ENCODE measurements around the gene NAT14. TPM values are rescaled to one million over a fixed set of nuclear protein-coding genes. Genes with fewer than 3 reads are reported as not detected.

Gene NAT14
- 56.0 and 71.2 TPM in 2 replicates for total RNA-seq (2014; rRNA removed; shearing (Covaris generic))

DNA sequence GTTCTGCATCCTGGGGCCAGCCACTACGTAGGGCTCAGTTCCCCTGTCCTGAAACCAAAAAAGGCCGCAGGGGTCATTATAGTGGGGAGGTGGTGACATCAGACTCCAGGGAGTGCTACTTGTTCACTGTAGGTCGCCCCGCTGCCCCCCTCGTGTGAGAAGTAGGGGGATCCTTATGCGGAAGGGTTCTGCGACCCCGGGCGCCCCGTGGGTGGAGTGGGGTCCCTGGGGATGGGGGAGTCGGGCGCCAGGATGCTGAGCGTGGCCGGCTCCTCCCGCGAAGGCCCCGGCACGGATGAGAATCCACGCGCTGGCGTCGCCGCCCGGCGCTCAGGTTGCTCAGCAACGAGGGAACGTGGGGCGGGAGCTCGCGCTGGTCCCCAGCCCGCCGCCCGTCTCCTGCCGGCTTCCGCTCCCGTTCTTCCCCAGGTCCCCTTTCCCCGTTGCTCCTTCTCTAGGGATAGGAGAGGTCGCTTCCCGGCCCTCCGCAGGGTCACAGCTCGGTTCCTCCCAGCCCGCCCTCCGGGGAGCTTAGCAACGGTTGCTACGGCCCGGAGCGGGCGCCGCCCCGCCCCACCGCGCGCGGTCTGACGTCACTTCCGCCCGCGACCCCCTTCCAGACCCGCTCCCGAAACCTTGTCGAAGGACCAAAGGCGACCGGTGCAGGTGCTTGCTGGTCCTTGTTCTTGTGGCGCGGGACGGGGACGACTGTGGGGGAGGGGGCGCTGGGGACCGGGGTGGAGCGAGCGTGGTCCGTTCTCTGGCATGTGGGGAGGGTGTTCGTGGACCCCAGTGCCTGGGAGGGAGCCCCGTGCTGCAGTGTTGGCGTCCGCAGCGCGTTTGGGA is at the start of gene NAT14:
NAT14 (plus strand) TSS at position 596 of the 846 bp plus-strand sequence. CDS start 521 bp downstream, outside the sequence.
- peak within 1 kb of the TSS; percentile 80 for H3K4me3 ChIP-seq (ENCODE audit: insufficient read depth, low read depth, low read length)
- no peaks in the 10 kb centered on the region for H3K27me3 ChIP-seq (ENCODE audit: control insufficient read depth, insufficient read depth, low read length)
- peak; percentile 99 for DNase-seq
- H3K36me3 ChIP-seq (replicated peaks; ENCODE audit: control insufficient read depth, insufficient read depth, low read length) = no peaks in the 10 kb centered on the region

DNA sequence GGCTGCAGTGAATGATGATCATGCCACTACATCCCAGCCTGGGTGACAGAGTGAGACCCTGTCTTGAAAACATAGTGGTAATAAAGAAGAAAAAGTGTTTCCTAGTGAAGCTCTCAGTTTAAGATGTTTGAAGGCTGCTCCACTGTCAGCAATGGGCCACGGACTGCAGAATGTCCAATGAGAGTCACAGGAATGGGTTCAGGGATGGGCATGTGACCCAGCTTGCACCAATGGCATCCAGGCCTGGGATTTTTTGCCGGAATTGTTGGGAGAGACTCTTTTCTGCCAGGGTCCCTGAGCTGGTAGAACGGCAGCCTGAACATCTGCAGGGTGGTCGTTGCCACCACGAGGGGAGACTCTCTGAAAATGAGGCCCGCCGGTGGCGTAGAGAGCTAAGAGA is 48.1 kb upstream of the NAT14 start:
- H3K36me3 ChIP-seq (replicated peaks; ENCODE audit: control insufficient read depth, insufficient read depth, low read length) = no peaks in the 10 kb centered on the region
- H3K27me3 ChIP-seq (ENCODE audit: control insufficient read depth, insufficient read depth, low read length) = peaks cover 37% of the 10 kb centered on the region
- no peak overlapping the region for H3K4me3 ChIP-seq (ENCODE audit: insufficient read depth, low read depth, low read length)
- DNase-seq = peak; percentile 57

DNA sequence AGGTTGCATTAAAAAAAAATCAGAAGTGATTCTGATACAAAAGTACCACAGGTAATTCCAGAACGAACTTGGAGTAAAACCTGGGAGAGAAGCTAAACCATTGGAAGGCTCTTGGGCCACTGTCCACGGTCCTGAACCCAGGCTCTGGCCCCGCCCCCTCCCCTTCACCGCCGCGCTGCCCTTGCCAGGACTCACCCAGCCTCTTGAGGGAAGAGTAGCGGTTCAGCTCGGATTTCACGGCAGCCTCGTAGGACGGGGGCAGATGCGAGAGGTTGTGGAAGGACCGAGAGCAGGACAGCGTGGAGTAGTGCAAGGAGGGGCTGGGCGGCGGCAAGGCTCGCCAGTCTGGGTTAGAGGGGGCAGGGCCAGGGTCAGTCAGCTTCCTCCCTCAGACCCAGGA is 47.6 kb upstream of the NAT14 start:
- no peak overlapping the region for H3K4me3 ChIP-seq (ENCODE audit: insufficient read depth, low read depth, low read length)
- H3K36me3 ChIP-seq (replicated peaks; ENCODE audit: control insufficient read depth, insufficient read depth, low read length) = no peaks in the 10 kb centered on the region
- DNase-seq = peak; percentile 94
- peaks cover 43% of the 10 kb centered on the region for H3K27me3 ChIP-seq (ENCODE audit: control insufficient read depth, insufficient read depth, low read length)

- H3K27me3 ChIP-seq (ENCODE audit: control insufficient read depth, insufficient read depth, low read length) = peaks cover 57% of the 10 kb centered on the region
- DNase-seq = no peak
- H3K4me3 ChIP-seq (ENCODE audit: insufficient read depth, low read depth, low read length) = no peak overlapping the region
- H3K36me3 ChIP-seq (replicated peaks; ENCODE audit: control insufficient read depth, insufficient read depth, low read length) = no peaks in the 10 kb centered on the region
These were observed 45.9 kb upstream of the NAT14 start for GRCh38 chr19:55439052-55439451.

DNA sequence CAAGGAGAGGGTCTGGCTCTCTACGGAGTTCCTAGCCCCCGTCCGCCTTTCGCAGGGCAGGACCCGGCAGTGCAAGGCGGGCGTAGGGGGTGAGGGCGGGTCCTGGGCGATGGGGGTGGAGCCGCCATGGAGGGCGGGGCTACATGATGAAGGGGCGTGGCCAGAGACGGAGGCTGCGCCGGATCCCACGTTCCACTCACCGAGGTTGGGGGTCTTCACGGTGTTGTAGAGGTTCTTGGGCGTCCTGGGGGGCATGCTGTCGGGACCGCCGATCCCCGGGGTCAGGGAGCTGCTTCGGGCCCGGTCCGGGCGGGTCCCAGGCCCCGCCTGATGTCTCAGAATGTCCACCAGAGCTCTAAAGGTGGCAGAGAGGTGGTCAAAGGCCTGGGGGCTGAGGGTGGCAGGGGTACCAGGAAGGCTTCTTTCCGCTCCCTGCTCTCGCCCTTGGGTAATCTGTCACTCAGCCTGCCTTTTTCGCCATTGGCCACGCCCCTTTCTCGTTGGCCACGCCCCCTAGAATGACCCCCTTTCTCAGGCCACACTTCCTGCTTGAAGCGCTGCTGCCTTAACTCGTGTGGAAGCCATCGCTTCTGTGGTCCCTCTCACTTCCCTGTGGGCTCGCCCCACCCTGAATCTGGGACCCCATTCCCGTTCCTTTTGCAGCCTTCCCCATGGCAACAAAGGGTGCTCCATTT is 44.4 kb upstream of the NAT14 start:
- Histone ChIP-seq H3K4me3 (ENCODE audit: insufficient read depth, low read depth, low read length) (peak overlapping the region; percentile 66), H3K27me3 (ENCODE audit: control insufficient read depth, insufficient read depth, low read length) (peaks cover 72% of the 10 kb centered on the region), H3K36me3 (replicated peaks; ENCODE audit: control insufficient read depth, insufficient read depth, low read length) (no peaks in the 10 kb centered on the region)
- DNase-seq = peak; percentile 96

- DNase-seq = peak; percentile 72
- peaks cover 78% of the 10 kb centered on the region for H3K27me3 ChIP-seq (ENCODE audit: control insufficient read depth, insufficient read depth, low read length)
- H3K4me3 ChIP-seq (ENCODE audit: insufficient read depth, low read depth, low read length) = peak overlapping the region; percentile 66; the same call in 1 of the 2 replicates
- no peaks in the 10 kb centered on the region for H3K36me3 ChIP-seq (replicated peaks; ENCODE audit: control insufficient read depth, insufficient read depth, low read length)
These were observed 43.7 kb upstream of the NAT14 start for GRCh38 chr19:55441319-55441691.

DNA sequence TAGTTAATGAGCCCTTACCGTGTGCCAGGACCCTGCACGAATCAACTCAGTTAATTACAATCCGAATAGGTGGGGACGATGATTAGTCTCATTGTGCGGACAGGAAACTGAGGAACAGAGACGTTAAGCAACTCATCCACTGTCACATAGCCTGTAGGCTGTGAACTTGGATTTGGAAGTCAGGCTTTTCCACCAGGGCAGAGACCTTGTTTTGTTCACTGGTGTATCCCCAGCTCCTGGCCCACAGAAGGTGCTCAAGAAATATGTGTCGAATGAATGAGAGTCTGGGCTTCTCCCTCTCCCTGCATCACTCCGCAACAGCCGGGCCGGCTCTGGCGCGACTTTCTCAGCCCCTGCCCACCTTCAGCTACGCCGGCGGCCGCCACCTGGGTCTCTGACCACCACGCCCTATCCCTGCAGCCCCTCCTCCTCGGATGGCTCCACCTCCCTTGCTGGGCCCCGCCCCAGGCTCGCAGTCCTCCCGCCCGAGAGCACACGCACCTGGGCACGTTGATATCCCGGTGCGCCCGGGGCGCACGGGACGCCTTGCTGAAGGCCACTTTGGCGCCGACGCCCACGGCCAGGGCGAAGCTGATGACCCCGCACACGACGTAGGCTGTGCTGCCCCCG is 43.2 kb upstream of the NAT14 start:
- H3K36me3 ChIP-seq (replicated peaks; ENCODE audit: control insufficient read depth, insufficient read depth, low read length) = no peaks in the 10 kb centered on the region
- H3K27me3 ChIP-seq (ENCODE audit: control insufficient read depth, insufficient read depth, low read length) = peaks cover 83% of the 10 kb centered on the region
- peak; percentile 96 for DNase-seq
- peak overlapping the region; percentile 66 for H3K4me3 ChIP-seq (ENCODE audit: insufficient read depth, low read depth, low read length)

DNA sequence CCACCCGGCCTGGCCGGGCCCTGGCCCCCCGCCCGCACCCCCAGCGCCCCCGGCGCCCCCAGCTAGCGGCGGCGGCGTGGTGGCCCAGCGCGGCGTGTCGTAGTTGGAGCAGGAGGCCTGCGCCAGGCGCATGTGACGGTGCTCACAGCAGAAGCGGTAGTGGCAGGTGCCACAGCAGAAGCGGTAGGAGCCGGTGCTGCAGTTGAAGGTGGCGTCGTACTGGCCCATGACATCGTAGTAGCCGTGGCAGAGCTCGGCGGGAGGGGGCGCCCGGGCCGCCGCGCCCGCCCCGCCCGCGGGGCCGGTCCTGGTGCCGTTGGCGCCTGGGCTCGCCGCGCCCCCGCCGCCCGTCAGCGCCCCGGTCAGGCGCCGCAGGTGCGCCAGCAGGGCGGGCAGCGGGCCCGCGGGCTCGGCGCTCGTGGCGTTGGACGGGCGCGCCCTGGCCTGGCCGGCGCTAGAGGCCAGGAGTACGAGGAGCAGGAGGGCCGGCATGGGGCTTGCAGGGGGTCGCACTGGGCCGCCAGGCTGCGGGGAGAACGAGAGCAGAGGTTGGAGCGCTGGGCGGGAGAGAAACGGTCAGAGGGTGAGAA is 42.5 kb upstream of the NAT14 start:
- peaks cover 89% of the 10 kb centered on the region for H3K27me3 ChIP-seq (ENCODE audit: control insufficient read depth, insufficient read depth, low read length)
- H3K36me3 ChIP-seq (replicated peaks; ENCODE audit: control insufficient read depth, insufficient read depth, low read length) = no peaks in the 10 kb centered on the region
- peak overlapping the region; percentile 66; the same call in 1 of the 2 replicates for H3K4me3 ChIP-seq (ENCODE audit: insufficient read depth, low read depth, low read length)
- DNase-seq = peak; percentile 84

DNA sequence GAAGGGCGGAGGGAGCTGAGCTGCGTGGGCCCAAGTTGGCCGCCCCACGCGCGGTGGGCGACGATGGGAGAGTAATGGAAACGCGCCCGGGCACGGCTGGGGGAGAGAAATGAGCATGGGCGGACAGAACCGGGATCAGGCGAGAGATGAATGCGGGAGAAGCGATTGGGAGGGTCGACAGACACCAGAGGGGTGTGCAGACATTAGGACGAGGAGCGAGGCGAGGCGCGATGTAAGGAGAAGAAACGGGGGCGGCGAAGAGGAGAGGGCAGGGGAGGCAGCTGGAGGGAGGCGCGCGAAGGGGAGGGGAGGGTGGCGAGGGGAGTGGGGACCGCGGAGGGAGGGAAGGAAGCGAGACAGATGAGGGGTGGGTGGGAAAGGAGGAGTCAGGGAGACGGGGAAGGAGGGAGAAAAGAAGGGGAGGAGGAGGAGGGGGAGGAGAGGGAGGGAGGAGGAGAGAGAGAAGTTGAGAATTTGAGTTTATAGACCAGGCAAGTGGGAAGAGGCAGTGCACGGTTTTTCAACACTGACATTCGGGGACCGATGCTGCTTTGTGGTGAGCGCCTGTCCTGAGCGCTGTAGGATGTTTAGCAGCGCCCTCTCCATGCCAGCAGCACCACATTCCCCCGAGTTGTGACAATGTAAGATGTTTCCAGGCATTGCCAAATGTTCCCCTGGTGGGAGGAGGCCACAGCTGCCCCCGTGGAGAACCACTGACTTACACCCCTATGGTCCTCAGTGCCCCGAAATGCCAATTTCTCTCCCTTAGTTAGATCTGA is 41.8 kb upstream of the NAT14 start, which contains the start of gene SHISA7:
SHISA7 (minus strand) TSS at position 256 of the 779 bp plus-strand sequence. CDS start 437 bp downstream, outside the sequence.
- H3K27me3 ChIP-seq (ENCODE audit: control insufficient read depth, insufficient read depth, low read length) = peaks cover 91% of the 10 kb centered on the region
- peak within 1 kb of the TSS; percentile 66 for H3K4me3 ChIP-seq (ENCODE audit: insufficient read depth, low read depth, low read length)
- peak; percentile 82 for DNase-seq
- no peaks in the 10 kb centered on the region for H3K36me3 ChIP-seq (replicated peaks; ENCODE audit: control insufficient read depth, insufficient read depth, low read length)

DNA sequence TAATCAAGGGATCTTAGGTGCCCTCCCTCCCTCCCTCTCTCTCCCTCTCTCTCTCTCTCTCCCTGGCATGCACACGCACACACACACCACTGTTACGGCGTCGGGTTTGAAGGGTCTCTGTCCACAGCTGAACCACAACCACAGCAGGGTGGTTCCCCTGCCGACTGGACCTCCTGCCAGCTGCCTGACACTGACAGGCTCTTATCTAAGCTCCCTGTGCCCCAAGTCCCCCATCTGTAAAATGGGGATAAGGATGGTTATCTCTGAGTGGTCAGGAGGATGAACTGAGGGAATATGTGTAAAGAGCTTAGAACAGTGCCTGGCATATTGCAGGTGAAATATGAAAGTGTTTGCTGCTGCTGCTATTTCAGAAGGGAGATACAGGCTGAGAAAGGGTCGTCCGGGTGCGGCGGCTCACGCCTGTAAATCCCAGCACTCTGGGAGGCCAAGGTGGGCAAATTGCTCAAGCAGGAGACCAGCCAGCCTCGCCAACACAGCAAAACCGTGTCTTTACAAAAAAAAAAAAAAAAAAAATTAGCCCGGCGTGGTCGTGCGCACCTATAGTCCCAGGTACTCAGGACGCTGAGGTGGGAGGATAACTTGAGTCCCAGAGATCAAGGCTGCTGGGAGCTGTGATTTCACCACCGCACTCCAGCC is 41.0 kb upstream of the NAT14 start:
- Histone ChIP-seq H3K27me3 (ENCODE audit: control insufficient read depth, insufficient read depth, low read length) (peaks cover 90% of the 10 kb centered on the region), H3K36me3 (replicated peaks; ENCODE audit: control insufficient read depth, insufficient read depth, low read length) (no peaks in the 10 kb centered on the region), H3K4me3 (ENCODE audit: insufficient read depth, low read depth, low read length) (no peak overlapping the region)
- DNase-seq = no peak

DNA sequence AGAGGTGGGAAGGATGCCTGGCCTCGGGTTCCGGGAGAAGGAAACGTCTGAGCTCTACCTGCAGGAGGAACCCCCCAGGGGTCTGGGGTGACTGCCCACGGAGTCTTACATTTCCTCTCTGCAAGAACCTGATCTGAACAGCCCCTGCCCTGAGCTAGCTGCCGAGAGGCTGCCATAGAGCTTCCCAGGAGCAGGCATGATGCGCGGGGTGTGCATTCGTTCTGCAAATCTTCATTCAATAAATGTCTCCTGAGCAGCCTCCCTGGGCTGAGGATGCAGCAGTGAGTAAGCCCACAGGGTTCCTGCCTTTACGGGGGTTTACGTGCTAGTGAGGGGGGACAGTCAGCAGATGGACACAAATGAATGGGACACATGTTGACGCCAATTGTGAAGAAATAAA is 40.3 kb upstream of the NAT14 start:
- peaks cover 90% of the 10 kb centered on the region for H3K27me3 ChIP-seq (ENCODE audit: control insufficient read depth, insufficient read depth, low read length)
- H3K36me3 ChIP-seq (replicated peaks; ENCODE audit: control insufficient read depth, insufficient read depth, low read length) = no peaks in the 10 kb centered on the region
- peak; percentile 40 for DNase-seq
- H3K4me3 ChIP-seq (ENCODE audit: insufficient read depth, low read depth, low read length) = no peak overlapping the region

GRCh38 chr19:55446060-55446459 is 38.9 kb upstream of the NAT14 start:
- DNase-seq = no peak
- Histone ChIP-seq H3K27me3 (ENCODE audit: control insufficient read depth, insufficient read depth, low read length) (peaks cover 89% of the 10 kb centered on the region), H3K36me3 (replicated peaks; ENCODE audit: control insufficient read depth, insufficient read depth, low read length) (no peaks in the 10 kb centered on the region), H3K4me3 (ENCODE audit: insufficient read depth, low read depth, low read length) (no peak overlapping the region)

DNA sequence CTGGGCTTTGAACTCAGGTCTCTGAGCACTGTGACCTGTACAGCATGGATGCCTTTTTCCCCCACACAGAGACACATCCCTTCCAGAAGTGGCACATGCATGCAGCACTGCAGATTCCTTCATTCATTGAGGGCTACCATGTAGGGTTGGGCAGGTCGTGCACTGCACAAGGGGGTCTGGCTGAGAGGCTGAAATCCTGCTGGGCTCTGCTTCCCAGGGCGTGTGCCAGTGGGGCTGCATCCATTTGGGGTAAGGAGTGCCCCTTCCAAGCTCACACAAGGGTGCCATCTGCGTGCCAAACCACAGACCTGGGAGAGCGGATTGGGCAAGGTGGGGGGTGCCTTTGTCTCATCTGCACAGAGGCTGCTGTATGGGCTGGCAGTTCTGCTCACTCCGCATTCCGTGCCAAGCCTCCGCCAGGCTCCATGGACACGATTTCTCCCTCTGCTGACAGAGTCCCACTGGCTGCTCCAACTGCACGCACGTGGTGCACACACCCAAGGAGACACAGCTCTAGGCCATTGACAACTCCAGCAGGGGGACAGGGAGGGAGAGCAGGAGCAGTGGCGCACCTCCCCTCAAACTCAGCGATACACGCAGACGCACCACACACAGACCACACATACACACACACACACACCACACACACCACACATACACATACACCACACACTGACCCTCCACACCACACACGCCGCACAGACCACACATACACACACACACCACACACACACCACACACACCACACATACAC is 37.4 kb upstream of the NAT14 start:
- no peaks in the 10 kb centered on the region for H3K36me3 ChIP-seq (replicated peaks; ENCODE audit: control insufficient read depth, insufficient read depth, low read length)
- DNase-seq = peak; percentile 67
- H3K27me3 ChIP-seq (ENCODE audit: control insufficient read depth, insufficient read depth, low read length) = peaks cover 89% of the 10 kb centered on the region
- no peak overlapping the region for H3K4me3 ChIP-seq (ENCODE audit: insufficient read depth, low read depth, low read length)

All from H7 (cell line).